Activated CD8-positive, alpha-beta memory T cell treated with anti-CD3 and anti-CD28 coated beads, Interleukin-2, amount 50 U/mL, for 48 hours (primary cell): Measurements from ENCODE around the gene SCAMP3.
"Not testable (repeated sequence)": the region's sequence is repeated elsewhere in the genome, so short reads cannot be mapped to it uniquely, and the experiment has no call there.

Source experiments
- DNase-seq: peaks from one replicate; pipeline ENCODE4 v3.0.0-alpha.2; 2020

The SCAMP3 gene

GRCh38 chr1:155254228-155254713 is 7.9 kb downstream of the SCAMP3 start:
- DNase-seq = no peak

- no peak for DNase-seq
Measured at GRCh38 chr1:155253797-155254196, 8.4 kb downstream of the SCAMP3 start.

- DNase-seq = no peak
Measured at GRCh38 chr1:155253208-155253607, 9.0 kb downstream of the SCAMP3 start.

- DNase-seq = no peak
Measured at GRCh38 chr1:155251566-155251965, 10.6 kb downstream of the SCAMP3 start.

GRCh38 chr1:155250633-155251449 is 11.3 kb downstream of the SCAMP3 start:
- peak; percentile 100 for DNase-seq

- no peak for DNase-seq
Measured at GRCh38 chr1:155250246-155250632, 11.9 kb downstream of the SCAMP3 start.

- no peak for DNase-seq
Measured at GRCh38 chr1:155247667-155248553, 14.2 kb downstream of the SCAMP3 start.

- DNase-seq = not testable (repeated sequence)
Measured at GRCh38 chr1:155246796-155247195, 15.4 kb downstream of the SCAMP3 start.

- no peak for DNase-seq
Measured at GRCh38 chr1:155245163-155245524, 17.0 kb downstream of the SCAMP3 start.

- peak; percentile 96 for DNase-seq
Measured at GRCh38 chr1:155244368-155245162, 17.6 kb downstream of the SCAMP3 start.

GRCh38 chr1:155242805-155243358 is 19.3 kb downstream of the SCAMP3 start:
- DNase-seq = no peak

GRCh38 chr1:155241841-155242264 is 20.3 kb downstream of the SCAMP3 start:
- no peak for DNase-seq

- peak; percentile 68 for DNase-seq
Measured at GRCh38 chr1:155241069-155241679, 21.0 kb downstream of the SCAMP3 start.

GRCh38 chr1:155236451-155236850 is 25.7 kb downstream of the SCAMP3 start:
- no peak for DNase-seq

GRCh38 chr1:155235375-155235774 is 26.8 kb downstream of the SCAMP3 start:
- DNase-seq = not testable (repeated sequence)

GRCh38 chr1:155233502-155233901 is 28.7 kb downstream of the SCAMP3 start:
- not testable (repeated sequence) for DNase-seq

GRCh38 chr1:155232001-155232978 is 29.9 kb downstream of the SCAMP3 start:
- DNase-seq = not testable (repeated sequence)

- DNase-seq = not testable (repeated sequence)
Measured at GRCh38 chr1:155231302-155231701, 30.9 kb downstream of the SCAMP3 start.

- no peak for DNase-seq
Measured at GRCh38 chr1:155228096-155228427, 34.1 kb downstream of the SCAMP3 start.

GRCh38 chr1:155227261-155228095 is 34.7 kb downstream of the SCAMP3 start:
- peak; percentile 99 for DNase-seq
